HEK293 (cell line): ENCODE measurements around the gene CCBE1.

Experiments
- ZNF121 ChIP-seq: fragments of 450-650 bp; formaldehyde crosslinking; IDR thresholded peaks from 2 replicates; pipeline ENCODE4 v1.5.1; 2016; ENCODE audit warnings: missing biosample characterization, missing genetic modification characterization
- TF ChIP-seq, protein P1 (sequence below): fragments of 450-650 bp; formaldehyde crosslinking; IDR thresholded peaks from 2 replicates; pipeline ENCODE4 v1.5.1; 2016; ENCODE audit warnings: missing biosample characterization, missing genetic modification characterization

- TF ChIP-seq ZNF121 (tag by site-specific recombination) = no peak
- TF ChIP-seq, protein P1, sequence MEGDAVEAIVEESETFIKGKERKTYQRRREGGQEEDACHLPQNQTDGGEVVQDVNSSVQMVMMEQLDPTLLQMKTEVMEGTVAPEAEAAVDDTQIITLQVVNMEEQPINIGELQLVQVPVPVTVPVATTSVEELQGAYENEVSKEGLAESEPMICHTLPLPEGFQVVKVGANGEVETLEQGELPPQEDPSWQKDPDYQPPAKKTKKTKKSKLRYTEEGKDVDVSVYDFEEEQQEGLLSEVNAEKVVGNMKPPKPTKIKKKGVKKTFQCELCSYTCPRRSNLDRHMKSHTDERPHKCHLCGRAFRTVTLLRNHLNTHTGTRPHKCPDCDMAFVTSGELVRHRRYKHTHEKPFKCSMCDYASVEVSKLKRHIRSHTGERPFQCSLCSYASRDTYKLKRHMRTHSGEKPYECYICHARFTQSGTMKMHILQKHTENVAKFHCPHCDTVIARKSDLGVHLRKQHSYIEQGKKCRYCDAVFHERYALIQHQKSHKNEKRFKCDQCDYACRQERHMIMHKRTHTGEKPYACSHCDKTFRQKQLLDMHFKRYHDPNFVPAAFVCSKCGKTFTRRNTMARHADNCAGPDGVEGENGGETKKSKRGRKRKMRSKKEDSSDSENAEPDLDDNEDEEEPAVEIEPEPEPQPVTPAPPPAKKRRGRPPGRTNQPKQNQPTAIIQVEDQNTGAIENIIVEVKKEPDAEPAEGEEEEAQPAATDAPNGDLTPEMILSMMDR (tag by site-specific recombination) = no peak
Observed at GRCh38 chr18:59446012-59446411, 251.2 kb downstream of the CCBE1 start.
